ENCODE results near the gene AANAT.

AANAT gene

GRCh38 chr17:76435751-76436150 lies 31.7 kb upstream of the AANAT start:
- TF ChIP-seq CTCF (IDR thresholded peaks at IDR 0.05; ENCODE audit: low read depth, low read length): no peak

GRCh38 chr17:76437467-76438402 lies 29.7 kb upstream of the AANAT start:
- H3K4me3 ChIP-seq (ENCODE audit: low read depth, low read length): no peak overlapping the region
- TF ChIP-seq CTCF (IDR thresholded peaks at IDR 0.05; ENCODE audit: low read depth, low read length): no peak

More at GRCh38 chr17:76435751-76436150, 31.7 kb upstream of the AANAT start:
- no peak overlapping the region for H3K4me3 ChIP-seq (ENCODE audit: low read depth, low read length)

GRCh38 chr17:76438906-76439305 lies 28.5 kb upstream of the AANAT start:
- H3K4me3 ChIP-seq (ENCODE audit: low read depth, low read length): no peak overlapping the region
- no peak for TF ChIP-seq CTCF (IDR thresholded peaks at IDR 0.05; ENCODE audit: low read depth, low read length)

- no peak for TF ChIP-seq CTCF (IDR thresholded peaks at IDR 0.05; ENCODE audit: low read depth, low read length)
- H3K4me3 ChIP-seq (ENCODE audit: low read depth, low read length): no peak overlapping the region
These were observed 28.0 kb upstream of the AANAT start for GRCh38 chr17:76439314-76439928.

GRCh38 chr17:76440751-76441362 lies 26.5 kb upstream of the AANAT start:
- no peak overlapping the region for H3K4me3 ChIP-seq (ENCODE audit: low read depth, low read length)
- TF ChIP-seq CTCF (IDR thresholded peaks at IDR 0.05; ENCODE audit: low read depth, low read length): no peak

GRCh38 chr17:76441686-76442340 lies 25.6 kb upstream of the AANAT start:
- TF ChIP-seq CTCF (IDR thresholded peaks at IDR 0.05; ENCODE audit: low read depth, low read length): no peak
- H3K4me3 ChIP-seq (ENCODE audit: low read depth, low read length): no peak overlapping the region
